Superior temporal gyrus (tissue), 1 donor: ENCODE data around the gene C5orf58.

ENCODE experiments used
- DNase-seq: peaks from one replicate; pipeline ENCODE4 v3.0.0-alpha.2; 2016; ENCODE audit errors: extremely low spot score

C5orf58 gene

DNA sequence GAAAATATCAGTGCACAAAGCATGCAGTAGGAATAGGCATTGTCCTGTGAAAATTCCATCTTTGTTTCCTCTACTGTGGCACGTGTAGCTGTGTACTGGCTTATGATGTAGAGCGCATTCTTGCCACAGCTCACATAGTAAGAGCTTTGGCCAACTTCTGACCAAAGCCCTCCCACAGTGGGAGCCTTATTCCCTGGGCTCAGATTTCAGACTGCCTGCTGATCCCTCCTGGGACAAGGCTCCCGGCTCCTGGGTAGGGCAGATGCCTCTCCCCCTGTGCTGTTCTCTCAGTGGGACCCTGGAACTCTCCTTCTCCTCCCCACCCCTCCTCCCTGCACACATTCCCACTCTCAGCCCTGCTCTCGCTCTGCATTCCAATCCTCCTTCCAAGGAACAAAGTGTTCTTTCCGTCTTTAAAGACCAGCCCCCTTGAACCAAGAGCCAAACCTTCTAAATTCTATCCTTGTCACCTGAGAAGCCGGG is 47.3 kb downstream of the C5orf58 start:
- no peak for DNase-seq

DNA sequence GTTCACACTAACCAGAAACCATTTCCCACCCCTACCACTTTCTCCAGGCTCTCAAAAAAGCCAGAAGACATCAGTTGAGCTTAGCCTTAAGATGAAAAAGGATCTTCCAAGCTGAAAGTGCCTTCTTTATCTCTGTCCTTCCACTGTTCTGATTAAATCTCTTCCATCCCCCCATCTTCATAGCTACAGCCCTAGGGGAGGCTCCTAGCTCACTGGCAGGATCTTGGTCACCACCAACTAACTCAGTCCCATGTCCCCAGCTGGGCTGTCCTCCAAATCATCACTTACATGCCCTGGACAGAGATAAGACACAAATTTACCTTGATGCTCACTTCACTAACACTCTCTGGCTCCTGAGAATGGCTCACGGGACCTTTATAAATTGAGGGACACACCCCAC is 50.5 kb downstream of the C5orf58 start:
- no peak for DNase-seq

DNA sequence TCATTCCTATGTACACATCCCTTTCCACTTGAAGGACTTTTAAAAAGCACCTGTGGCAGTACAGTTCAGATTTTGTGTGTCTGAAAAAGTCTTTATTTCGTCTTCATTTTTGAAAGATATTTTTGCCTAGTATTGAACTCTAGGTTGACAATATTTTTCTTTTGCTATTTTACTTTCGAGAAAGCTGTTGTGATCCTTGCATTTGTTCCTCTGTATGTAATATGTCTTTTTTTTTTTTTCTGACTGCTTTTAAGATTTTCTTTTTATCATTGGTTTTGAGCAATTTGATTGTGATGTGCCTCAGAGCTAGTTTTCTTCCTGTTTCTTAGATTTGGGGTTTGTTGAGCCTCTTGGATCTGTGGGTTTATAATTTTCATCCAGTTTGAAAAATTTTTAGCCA is 51.4 kb downstream of the C5orf58 start:
- DNase-seq: no peak

DNA sequence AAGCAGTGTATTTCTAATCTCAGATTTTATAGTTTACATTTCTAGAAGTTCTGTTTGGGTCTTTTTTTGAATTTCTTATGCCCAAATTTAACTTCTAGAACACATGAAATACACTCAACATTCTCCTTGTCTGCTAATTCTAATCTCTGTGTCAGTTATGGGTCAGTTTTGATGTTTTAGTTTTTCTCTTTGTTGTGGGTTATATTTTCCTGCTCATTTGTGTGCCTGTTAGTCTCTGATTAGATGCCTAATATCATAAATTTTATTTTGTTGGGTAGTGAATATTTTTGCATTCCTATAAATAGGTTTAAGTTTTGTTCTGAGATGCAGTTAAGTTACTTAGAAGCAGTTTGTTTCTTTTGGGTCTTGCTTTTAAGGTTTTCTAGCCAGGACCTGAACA is 52.4 kb downstream of the C5orf58 start:
- DNase-seq: no peak

DNA sequence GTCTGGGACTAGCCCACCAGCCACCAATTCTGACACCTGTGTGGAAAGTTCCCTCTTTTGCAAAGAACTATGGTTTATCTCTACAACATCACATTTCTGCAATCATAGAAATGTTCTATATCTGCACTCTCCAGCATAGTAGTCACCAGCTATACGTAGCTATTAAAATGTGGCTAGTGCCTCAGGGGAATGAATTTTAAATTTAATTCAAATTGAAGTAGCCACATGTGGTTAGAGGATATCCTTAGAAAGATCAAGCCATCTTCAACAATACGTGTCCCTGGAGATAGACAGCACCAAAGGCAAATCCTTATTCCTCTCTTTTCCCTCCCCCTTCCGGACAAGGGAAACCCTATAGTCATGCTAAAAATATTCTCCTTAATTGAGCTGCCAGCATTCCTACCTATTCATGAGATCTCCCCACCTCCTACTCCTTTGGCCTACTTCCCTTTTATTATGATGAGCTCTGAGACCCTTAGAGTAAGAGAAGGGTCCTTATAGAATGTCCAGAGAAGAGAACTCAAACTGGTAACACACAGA is 53.7 kb downstream of the C5orf58 start:
- no peak for DNase-seq

DNA sequence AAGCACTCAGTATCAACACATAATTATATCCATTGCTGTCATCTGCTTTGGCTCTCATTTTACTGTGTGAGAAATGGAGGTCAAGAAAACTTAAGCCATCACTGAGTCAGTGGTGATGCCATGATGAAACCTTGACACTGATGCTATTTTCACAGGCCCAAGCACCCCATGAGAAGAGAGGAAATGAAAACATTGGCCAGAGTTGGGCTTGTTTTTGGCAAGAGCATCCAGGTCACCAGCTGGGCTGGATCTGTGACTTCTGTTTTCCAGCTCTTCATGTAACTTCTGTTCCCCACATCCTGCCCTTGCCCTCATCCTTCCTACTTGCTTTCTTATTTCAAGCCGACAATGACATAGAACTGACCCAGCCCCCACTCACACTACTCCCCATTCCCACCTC is 54.7 kb downstream of the C5orf58 start:
- DNase-seq: no peak

DNA sequence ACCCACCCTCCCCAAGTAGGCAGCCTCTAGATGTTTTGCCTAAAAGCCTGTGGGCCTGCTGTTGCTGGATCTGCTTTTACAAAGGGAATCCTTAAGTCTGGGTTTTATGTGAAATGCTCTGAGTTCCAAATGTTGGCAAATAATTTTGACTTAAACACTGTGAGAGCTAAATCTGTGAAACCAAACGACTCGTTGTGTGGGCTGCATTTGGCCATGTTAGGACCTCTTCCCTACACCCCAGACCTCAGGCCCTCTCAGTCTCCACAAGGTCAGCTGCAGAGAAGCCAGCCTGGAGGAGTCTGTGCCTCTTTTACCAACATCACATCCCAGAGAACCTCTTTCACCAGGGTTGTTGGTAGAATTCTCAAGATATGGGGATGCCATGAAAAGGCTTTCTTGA is 55.4 kb downstream of the C5orf58 start:
- no peak for DNase-seq

DNA sequence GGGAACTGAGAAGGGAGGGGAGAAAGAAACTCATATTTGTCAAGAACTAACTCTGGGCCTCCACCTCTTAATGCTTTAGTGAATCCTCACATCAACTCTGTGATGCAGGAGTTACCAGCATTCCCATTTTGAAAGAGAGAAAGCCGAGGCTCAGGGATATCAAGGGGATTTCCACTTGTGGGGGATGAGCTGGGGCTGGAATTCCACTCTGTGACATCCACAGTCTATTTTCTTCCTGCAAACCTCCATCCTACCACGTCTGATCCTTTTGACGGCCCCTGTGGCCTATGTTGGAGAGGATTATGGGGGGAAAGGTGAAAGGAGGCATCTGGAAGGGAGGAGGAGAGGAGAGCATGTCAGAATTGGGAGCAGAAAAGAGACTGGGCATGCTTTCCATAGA is 55.8 kb downstream of the C5orf58 start:
- DNase-seq: no peak

DNA sequence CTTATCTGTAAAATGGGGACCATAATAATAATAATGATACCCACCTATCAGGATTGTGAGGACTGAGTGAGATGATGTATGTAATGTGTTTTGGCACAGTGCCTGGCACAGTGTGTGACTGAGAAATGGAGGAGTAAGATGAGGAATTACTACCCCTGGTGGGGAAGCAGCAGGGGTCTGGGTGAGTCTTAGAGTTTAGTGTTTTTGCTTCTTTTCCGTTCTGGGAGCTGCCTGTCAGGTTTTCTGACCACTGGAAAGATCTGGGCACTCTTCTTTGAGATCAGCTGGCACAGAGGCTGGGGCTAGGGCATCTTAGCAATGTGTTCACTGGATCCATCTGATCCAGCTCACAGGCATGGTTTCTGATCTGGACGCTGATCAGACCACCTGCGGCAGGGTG is 56.3 kb downstream of the C5orf58 start:
- no peak for DNase-seq

DNA sequence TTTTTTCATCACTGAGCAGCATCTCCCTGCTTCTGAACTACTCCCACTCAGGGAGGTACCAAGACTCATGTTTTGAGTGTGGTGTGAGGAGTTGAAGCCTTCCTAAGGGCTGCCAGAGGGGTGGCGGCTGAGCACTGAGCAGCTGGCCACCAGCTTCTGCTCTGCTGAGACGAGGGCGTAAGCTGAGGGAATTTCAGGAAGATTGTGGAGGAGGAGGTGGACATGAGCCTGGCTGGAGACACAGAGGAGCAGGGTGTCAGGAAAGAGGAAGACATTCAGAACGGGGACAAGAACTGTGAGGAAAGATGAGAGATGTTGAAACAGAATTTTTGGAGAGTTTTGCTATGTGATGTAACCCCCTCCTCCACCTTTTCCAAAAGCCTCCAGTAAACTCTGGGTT is 57.0 kb downstream of the C5orf58 start:
- DNase-seq: no peak

DNA sequence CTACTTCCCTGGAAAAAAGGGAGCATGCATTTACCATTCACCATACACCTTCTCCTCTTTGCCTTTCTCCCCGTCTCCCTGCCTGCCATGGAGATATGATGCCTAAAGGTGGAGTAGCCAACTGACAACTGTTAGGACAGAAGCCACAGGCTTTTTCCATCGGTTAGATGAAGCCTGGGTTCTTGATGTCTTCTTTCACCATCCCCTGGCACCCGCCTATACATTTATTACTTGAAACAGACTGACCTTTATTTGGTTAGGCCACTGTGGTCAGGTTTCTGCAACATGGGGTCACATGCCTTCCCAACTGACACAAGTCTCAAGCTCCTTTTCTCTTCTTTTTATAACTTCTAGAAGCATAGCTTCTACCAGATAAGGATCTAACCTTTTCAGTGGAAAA is 57.7 kb downstream of the C5orf58 start:
- no peak for DNase-seq

DNA sequence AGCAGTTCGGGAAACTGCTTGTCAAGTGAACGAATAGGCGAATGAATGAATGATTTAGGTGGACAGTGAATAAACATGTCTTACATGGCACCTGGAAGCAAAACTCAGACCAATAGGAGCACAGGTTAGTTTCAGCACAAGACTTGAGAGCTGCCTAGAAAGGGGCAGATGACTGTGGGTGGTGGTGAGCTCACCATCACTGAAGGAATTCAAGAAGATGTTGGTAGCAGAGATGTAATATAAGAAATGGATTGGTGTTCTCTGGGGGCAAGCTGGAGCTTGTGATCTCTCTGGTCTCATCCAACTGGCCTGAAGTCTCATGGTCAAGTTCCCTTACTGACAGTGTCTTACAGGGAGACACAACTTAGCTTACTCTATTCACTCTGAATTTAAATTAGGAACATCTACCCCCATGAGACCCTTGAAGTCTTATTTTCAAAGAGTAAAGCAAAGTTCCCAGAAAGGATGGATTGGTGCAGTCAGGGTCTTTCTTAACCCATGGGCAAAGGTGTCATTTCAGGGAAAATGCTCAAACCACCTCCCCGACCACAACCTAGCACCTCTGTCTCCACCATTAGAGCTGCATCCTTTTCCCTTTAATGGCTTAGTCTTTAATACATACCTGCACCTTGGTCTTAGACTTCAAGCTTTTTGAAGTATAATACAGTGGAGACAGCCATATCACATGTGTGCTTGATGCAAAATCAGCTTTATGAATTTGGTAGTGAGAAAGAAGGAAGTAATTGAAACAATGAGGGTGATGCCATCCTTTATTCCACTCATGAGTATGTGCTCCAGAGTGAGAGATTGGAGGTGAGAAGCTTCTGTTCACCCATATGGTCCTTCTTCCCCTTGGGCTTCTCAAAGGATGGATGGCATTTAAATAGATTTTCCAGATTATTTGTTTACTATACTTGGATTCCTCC is 59.7 kb downstream of the C5orf58 start:
- DNase-seq: no peak

DNA sequence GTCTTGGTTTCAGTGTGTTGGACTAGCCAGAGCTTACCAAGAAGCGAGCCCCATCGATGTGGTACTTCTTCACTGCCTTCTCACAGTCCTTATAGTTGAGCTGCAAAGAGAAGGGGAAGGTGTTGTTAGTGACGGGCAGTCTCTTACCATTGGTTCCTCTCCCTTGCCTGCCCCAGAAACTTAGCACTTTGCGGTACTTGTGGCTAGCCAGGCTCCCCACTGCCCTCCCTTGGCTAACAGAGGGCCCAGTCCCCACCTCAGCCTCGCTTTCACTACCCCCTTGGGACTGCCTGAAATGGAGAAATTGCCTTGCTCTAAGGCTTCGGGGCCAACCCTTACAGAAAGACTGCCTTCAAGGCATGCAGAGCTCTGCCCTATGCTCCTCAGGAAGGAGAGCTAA is 60.5 kb downstream of the C5orf58 start:
- no peak for DNase-seq

DNA sequence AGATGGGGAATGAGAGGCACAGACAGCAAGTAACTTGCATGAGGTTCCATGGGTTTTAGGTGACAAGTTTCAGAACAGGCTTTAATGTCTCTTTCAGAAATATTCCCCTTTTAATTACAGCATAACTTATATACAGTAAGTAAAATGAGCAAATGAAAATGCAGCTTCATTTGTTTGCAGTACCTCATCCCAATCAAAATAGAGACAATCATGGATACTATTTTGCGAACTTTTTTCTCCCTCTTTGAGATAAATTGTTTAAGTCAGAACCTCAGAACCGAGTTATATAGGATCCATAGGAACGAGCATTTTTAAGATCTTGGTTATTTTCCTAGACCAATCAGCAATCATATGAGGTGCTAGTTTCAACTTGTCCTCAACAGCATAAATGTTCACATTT is 61.3 kb downstream of the C5orf58 start:
- no peak for DNase-seq

DNA sequence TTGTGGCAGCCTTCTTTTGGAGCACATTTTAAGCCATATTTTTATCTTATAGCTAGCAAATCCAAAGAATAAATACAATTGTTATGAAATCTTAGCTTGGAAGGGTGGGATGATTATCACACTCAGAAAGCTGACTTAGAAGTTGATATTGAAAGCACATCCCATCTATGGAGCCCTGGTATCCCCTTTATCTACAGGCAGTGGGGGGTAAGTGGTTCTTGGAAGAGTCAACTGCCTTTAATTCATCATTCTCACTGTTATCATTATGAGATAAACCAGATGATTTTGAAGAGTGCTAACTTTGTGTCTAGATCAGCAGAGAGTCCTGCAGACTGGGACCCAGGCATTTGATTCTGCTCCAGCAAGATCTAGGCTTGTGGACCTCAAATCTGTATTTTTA is 61.8 kb downstream of the C5orf58 start:
- DNase-seq: no peak
